Heart right ventricle (tissue), 16 donors: ENCODE measurements around the gene AHNAK. TPM values are rescaled to one million over a fixed set of nuclear protein-coding genes. Genes with fewer than 3 reads are reported as not detected.
A peak's percentile ranks its signal among the peaks of the same experiment; 100 is the strongest.

Source experiments
- ATAC-seq, 8 donors: fragments of 200-7000 bp; cut with Tn5 transposase; one replicate each; pipeline ENCODE4 v1.9.1; 2020; ENCODE audit warnings: mild to moderate bottlenecking in 8 of 8, moderate library complexity in 8 of 8, moderate number of reproducible peaks in 1 of 8
- DNase-seq, 2 donors: peaks; one replicate each; pipeline ENCODE4 v3.0.0-alpha.2; 2020
- H3K27ac ChIP-seq, 10 donors: fragments of 200-600 bp; sonication (generic) in 2 of 10; one replicate each; pipeline versions ENCODE4 v1.5.0 to v1.8.0; 2020 to 2022; ENCODE audit warnings: mild to moderate bottlenecking in 3 of 10
- H3K27me3 ChIP-seq, 7 donors: fragments of 200-600 bp; one replicate each; pipeline ENCODE4 v1.8.0; 2021 to 2022; ENCODE audit warnings: mild to moderate bottlenecking in 2 of 7
- H3K36me3 ChIP-seq, 9 donors: fragments of 200-600 bp; sonication (generic) in 1 of 9; one replicate each; pipeline versions ENCODE4 v1.5.0 to v1.8.0; 2020 to 2022; ENCODE audit warnings: mild to moderate bottlenecking in 2 of 9
- H3K4me1 ChIP-seq, 9 donors: fragments of 200-600 bp; sonication (generic) in 1 of 9; one replicate each; pipeline versions ENCODE4 v1.5.0 to v1.8.0; 2020 to 2022; ENCODE audit warnings: mild to moderate bottlenecking in 4 of 9
- H3K4me3 ChIP-seq, 10 donors: fragments of 200-600 bp; sonication (generic) in 2 of 10; one replicate each; pipeline versions ENCODE4 v1.5.0 to v1.8.0; 2020 to 2022; ENCODE audit warnings: mild to moderate bottlenecking in 7 of 10, moderate library complexity in 2 of 10
- H3K9me3 ChIP-seq, 11 donors: fragments of 200-600 bp in 10 of 11; sonication (generic) in 2 of 11; one replicate each; pipeline versions ENCODE4 v1.5.0 to v1.8.0; 2013 to 2022; ENCODE audit warnings: mild to moderate bottlenecking in 2 of 11, control low read depth in 1 of 11, moderate library complexity in 1 of 11
- CTCF ChIP-seq, 9 donors: fragments of 200-600 bp; sonication (generic) in 2 of 9; IDR thresholded peaks; one replicate each; pipeline versions ENCODE4 v1.5.0 to v1.8.0; 2021 to 2022; ENCODE audit warnings: antibody characterized with exemption in 9 of 9, mild to moderate bottlenecking in 5 of 9, moderate library complexity in 1 of 9
- WGBS, 2 donors: extraction: QIAGEN DNeasy Blood & Tissue Kit; methylation state at CpG; one replicate each; pipeline ENCODE4 v1.1.7; 2013; ENCODE audit warnings: inconsistent platforms in 1 of 2; 5-methylcytosine and 5-hydroxymethylcytosine counted together
- intact Hi-C, 10 donors: fragments of 100-400 bp; cut with DNase I; formaldehyde crosslinking; loops; one replicate each; pipeline versions ENCODE4 v1.11.1 to v1.14.2; 2022
- polyA plus RNA-seq, 2 donors: library from polyadenylated mRNA; stranded (reverse); fragments of 200-250 nt; gene quantifications; one replicate each; pipeline ENCODE4 v1.2.3, GENCODE V29; 2013
- total RNA-seq, 10 donors: library from RNA; stranded (reverse); fragmentation: NEBNext Ultra II Directional in 3 of 10; extraction: Animal tissue kit (Norgen Biotek cat#: 25700) in 3 of 10; gene quantifications; one replicate each; pipeline versions ENCODE4 v1.2.1 to v1.2.4, GENCODE V29; 2021 to 2023
- donor health status: Arrhythmogenic right ventricular cardiomyopathy.
- donor health status: ischemic (EF 13 %, LVEDD 7.1; RV severe dilation, severe dysfunction).
- donor health status: healthy with polysubstance abuse.
- donor health status: DM: no; HTN: yes; CAD: no.
- donor health status: DM: no; HTN: no; CAD: no.
- donor health status: ischemic (EF 25% LVEDD 6.9; RV normal size, moderate dysfunction).
- donor health status: ischemic (EF 25% LVEDD 5.7; RV mildly dilated, moderate dysfunction).
- donor health status: healthy.
- donor health status: DM: yes; HTN: yes; CAD: no.
- donor health status: Ischemic cardiomyopathy.
- donor health status: ischemic (EF 35%, LVEDD 5.7; RV mildly dilated, moderate dysfunction).
- donor health status: nonischemic (EF 11% LVEDD 7.7; RV severe dilation, severe dysfunction).
- donor health status: DM: yes; HTN: yes; CAD: no.
- donor health status: PGD.
- donor health status: ischemic (EF 29% LVEDD 5.4; RV normal size, mild dysfunction).
- donor health status: nonischemic (EF 23%, LVEDD 6.1; RV moderate dilation, normal function).

AHNAK gene
- total and polyA plus RNA-seq, 12 donors: 101 to 447 (median 366) TPM

GRCh38 chr11:62498031-62498430 is 48.6 kb downstream of the AHNAK start:
- Histone ChIP-seq H3K27me3 (no peaks in the 10 kb centered on the region), H3K27ac (no peak overlapping the region), H3K36me3 (no peaks in the 10 kb centered on the region), H3K4me3 (no peak overlapping the region), H3K4me1 (peaks cover 4 to 60% (median 40%) of the 10 kb centered on the region in 9 donors), H3K9me3 (no peaks in the 10 kb centered on the region)
- intact Hi-C loops: loop anchor here in 3 of 10 donors (5.0 kb wide), 3 partner anchors 51 to 64 kb away; no protein-coding TSS in a partner anchor
- WGBS, 2 donors: 85 to 93% methylated on average over 4 of the region's 4 CpGs
- TF ChIP-seq CTCF (IDR thresholded peaks at IDR 0.05): no peak
- ATAC-seq (no peak), DNase-seq (no peak)

DNA sequence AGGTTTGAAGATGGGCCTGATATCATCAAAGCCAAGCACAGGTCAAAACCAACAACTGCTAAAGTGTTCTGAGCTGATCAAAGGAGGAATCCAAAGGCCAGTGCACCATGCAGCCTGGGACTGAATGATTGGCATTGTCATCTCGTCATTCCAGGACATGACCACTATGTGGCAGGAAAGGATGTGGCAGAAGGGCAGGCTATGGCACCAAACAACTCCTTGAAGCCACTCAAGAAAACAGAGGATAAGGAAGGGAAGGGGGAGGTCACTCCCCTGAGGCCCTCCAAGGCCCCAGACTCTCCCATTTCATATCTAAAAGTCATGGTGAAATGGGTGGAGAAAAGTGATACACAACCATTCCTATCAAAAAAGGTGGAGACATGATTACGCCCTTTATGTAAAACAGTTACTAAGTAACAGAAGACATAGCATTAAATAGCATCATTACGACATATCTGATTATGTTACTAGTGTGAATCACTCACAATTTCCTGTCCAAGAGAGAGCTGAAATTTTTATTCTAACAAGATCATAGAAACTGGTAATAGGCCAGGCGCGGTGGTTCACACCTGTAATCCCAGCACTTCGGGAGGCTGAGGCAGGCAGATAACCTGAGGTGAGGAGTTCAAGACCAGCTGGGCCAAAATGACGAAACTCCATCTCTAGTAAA is 49.3 kb downstream of the AHNAK start:
- Histone ChIP-seq H3K4me3 (no peak overlapping the region), H3K9me3 (no peaks in the 10 kb centered on the region), H3K4me1 (peaks cover under 1 to 52% (median 32%) of the 10 kb centered on the region in 9 donors), H3K36me3 (no peaks in the 10 kb centered on the region), H3K27me3 (no peaks in the 10 kb centered on the region), H3K27ac (no peak overlapping the region)
- intact Hi-C loops: loop anchor here in 3 of 10 donors (5.0 kb wide), 3 partner anchors 50 to 65 kb away; no protein-coding TSS in a partner anchor
- TF ChIP-seq CTCF (IDR thresholded peaks at IDR 0.05): peak in 7 of 9 donors; percentile 27 to 55 (median 50)
- no peak for DNase-seq
- 68 to 74% methylated on average over 7 of the region's 7 CpGs for WGBS, 2 donors
- ATAC-seq: peak in 3 of 8 donors; percentile 32 to 48 (median 39)

GRCh38 chr11:62496676-62497075 is 49.9 kb downstream of the AHNAK start:
- Histone ChIP-seq H3K9me3 (no peaks in the 10 kb centered on the region), H3K4me3 (no peak overlapping the region), H3K36me3 (no peaks in the 10 kb centered on the region), H3K27me3 (no peaks in the 10 kb centered on the region), H3K4me1 (peaks cover 0 to 46% (median 27%) of the 10 kb centered on the region in 9 donors), H3K27ac (no peak overlapping the region)
- no peak for DNase-seq
- no peak for ATAC-seq
- intact Hi-C loops: loop anchor here in 3 of 10 donors (5.0 kb wide), 3 partner anchors 49 to 66 kb away; no protein-coding TSS in a partner anchor
- WGBS, 2 donors: 97% methylated on average over 6 of the region's 6 CpGs
- TF ChIP-seq CTCF (IDR thresholded peaks at IDR 0.05): no peak

DNA sequence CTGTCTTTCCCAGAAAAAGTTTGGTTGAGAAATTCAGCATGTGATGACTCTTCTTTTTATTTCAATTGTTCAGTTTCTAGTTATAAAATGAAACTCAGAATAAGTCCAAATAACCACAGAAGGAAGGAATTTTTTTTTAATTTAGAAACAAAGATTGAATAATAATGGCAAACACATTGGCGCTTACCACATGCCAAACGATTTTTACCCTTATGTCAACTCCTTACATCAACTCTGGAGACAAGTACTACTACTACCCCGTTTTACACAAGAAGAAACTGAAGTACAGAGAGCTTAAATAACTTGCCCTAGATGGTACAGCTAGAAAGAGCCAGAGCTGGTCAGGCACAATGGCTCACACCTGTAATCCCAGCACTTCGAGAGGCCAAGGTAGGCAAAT is 52.4 kb downstream of the AHNAK start:
- Histone ChIP-seq H3K4me1 (peaks cover 0 to 22% (median 3%) of the 10 kb centered on the region in 9 donors), H3K9me3 (no peaks in the 10 kb centered on the region), H3K36me3 (no peaks in the 10 kb centered on the region), H3K27me3 (no peaks in the 10 kb centered on the region), H3K27ac (no peak overlapping the region), H3K4me3 (no peak overlapping the region)
- no peak for DNase-seq
- intact Hi-C loops: no loop called here
- TF ChIP-seq CTCF (IDR thresholded peaks at IDR 0.05): no peak
- 85 to 89% methylated on average over 4 of the region's 4 CpGs for WGBS, 2 donors
- ATAC-seq: no peak
